ENCODE results near the gene ZDHHC8. TPM values are rescaled to one million over a fixed set of nuclear protein-coding genes. Genes with fewer than 3 reads are reported as not detected.

The ZDHHC8 gene
- total and polyA plus RNA-seq, 12 donors, result 23.2 to 51.7 (median 37.5) TPM

DNA sequence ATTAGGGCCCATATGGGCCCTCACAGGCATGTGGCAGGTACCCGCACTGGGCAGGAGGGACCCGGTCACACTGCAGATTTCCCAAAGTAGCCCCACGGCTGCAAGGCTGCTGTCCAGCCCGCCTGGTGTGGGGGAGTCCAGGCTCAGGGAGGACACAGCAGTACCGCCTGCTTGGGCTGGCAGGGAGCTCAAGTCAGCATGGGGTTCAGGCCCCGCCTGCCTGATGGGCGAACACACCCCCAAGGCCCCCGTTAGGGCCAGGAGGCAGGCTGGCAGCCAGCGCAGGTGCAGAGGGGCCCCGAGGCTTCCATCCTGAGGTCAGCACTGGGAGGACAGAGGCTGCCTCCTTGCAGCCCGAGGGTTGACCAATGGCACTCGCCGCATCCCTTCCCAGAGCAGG lies 5.5 kb downstream of the ZDHHC8 start:
- Histone ChIP-seq H3K4me3 (no peak overlapping the region), H3K36me3 (peaks cover 0 to 21% (median 6%) of the 10 kb centered on the region in 9 donors), H3K4me1 (peaks cover 57 to 70% (median 66%) of the 10 kb centered on the region in 9 donors), H3K9me3 (no peaks in the 10 kb centered on the region), H3K27ac (peak overlapping the region in 9 of 10 donors; percentile 7 to 79 (median 73)), H3K27me3 (no peaks in the 10 kb centered on the region)
- 71% methylated on average over 13 of the region's 13 CpGs for WGBS, 2 donors
- DNase-seq, result no peak
- intact Hi-C loops (cut with DNase I), result loop anchor here in 1 of 10 donors (10.0 kb wide), 1 partner anchor 172 kb away; no protein-coding TSS in a partner anchor
- ATAC-seq, result peak in 2 of 8 donors; percentile 0 to 2
- TF ChIP-seq, protein P1, sequence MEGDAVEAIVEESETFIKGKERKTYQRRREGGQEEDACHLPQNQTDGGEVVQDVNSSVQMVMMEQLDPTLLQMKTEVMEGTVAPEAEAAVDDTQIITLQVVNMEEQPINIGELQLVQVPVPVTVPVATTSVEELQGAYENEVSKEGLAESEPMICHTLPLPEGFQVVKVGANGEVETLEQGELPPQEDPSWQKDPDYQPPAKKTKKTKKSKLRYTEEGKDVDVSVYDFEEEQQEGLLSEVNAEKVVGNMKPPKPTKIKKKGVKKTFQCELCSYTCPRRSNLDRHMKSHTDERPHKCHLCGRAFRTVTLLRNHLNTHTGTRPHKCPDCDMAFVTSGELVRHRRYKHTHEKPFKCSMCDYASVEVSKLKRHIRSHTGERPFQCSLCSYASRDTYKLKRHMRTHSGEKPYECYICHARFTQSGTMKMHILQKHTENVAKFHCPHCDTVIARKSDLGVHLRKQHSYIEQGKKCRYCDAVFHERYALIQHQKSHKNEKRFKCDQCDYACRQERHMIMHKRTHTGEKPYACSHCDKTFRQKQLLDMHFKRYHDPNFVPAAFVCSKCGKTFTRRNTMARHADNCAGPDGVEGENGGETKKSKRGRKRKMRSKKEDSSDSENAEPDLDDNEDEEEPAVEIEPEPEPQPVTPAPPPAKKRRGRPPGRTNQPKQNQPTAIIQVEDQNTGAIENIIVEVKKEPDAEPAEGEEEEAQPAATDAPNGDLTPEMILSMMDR (IDR thresholded peaks at IDR 0.05), result no peak

DNA sequence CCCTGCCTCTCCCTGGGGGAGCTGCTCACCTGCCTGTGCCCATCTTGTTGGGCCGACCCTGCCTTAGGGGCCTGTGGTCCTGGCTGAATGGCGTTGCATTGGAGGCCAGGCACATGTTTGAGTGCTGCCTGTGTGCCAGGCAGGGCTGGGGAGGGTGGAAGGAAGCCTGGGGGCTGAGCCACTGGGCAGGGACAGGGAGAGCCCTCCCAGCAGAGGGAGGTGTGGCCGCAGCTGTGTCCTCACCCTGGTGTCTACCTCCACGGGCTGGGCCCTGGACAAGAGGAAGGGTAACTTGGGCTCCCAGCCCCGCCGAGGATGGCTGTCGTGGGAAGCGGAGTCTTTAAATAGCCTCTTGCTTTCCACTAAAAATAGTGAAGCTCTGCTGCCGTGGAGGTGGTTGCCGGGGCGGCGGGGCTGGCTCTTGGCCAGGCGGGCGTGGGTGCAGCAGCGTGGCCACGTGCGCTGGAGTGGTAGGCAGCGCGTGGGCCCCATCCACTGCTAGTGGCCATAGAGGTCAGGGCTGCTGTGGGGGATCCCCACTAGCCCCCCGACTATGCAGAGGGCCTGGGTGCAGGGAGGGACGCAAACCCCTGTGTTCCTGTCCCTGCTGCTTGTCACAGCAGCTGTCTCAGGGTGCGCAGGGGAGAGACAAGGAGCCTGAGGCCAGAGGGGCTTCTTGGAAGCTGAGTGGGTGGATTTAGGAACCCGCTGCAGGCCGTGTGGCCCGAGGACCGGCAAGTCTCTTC lies 6.2 kb downstream of the ZDHHC8 start:
- H3K4me3 ChIP-seq, result peak overlapping the region in 3 of 10 donors; percentile 5 to 15 (median 11)
- H3K27me3 ChIP-seq, result no peaks in the 10 kb centered on the region
- intact Hi-C loops (cut with DNase I), result loop anchor here in 1 of 10 donors (10.0 kb wide), 1 partner anchor 173 kb away; no protein-coding TSS in a partner anchor
- TF ChIP-seq, protein P1 (IDR thresholded peaks at IDR 0.05), result no peak
- ATAC-seq, result peak; percentile 35 to 68 (median 62)
- H3K36me3 ChIP-seq, result peaks cover 0 to 28% (median 6%) of the 10 kb centered on the region in 9 donors
- H3K27ac ChIP-seq, result peak overlapping the region; percentile 7 to 79 (median 71)
- WGBS, 2 donors, result 16 to 21% methylated on average over 26 of the region's 26 CpGs
- no peaks in the 10 kb centered on the region for H3K9me3 ChIP-seq
- H3K4me1 ChIP-seq, result peaks cover 52 to 62% (median 60%) of the 10 kb centered on the region in 9 donors
- peak in 1 of 2 donors; percentile 66 for DNase-seq

DNA sequence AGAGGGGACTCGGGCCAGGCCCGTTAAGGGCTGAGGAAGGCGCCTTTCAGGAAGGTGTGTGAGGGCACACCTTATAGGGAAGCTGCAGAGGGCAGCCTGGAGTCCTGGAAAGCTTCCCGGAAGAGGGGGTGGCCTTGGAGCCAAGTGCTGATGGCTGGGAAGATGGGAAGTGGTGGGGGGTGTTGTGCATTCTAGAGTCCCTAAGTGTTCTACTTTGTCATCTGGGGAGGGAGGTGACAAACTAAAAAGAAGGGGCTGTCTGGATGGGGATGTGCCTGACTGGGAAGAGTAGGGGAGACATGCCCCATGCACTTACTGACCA lies 6.8 kb downstream of the ZDHHC8 start:
- TF ChIP-seq, protein P1 (IDR thresholded peaks at IDR 0.05), result no peak
- Histone ChIP-seq H3K27me3 (no peaks in the 10 kb centered on the region), H3K9me3 (no peaks in the 10 kb centered on the region), H3K4me1 (peaks cover 47 to 57% (median 54%) of the 10 kb centered on the region in 9 donors), H3K4me3 (no peak overlapping the region), H3K36me3 (peaks cover 0 to 32% (median 6%) of the 10 kb centered on the region in 9 donors), H3K27ac (peak overlapping the region in 9 of 10 donors; percentile 29 to 79 (median 73))
- ATAC-seq (peak; percentile 6 to 49 (median 18)), DNase-seq (no peak)
- intact Hi-C loops (cut with DNase I), result loop anchor here in 1 of 10 donors (10.0 kb wide), 1 partner anchor 174 kb away; no protein-coding TSS in a partner anchor
- WGBS, 2 donors, result 23 to 36% methylated on average over 4 of the region's 4 CpGs

DNA sequence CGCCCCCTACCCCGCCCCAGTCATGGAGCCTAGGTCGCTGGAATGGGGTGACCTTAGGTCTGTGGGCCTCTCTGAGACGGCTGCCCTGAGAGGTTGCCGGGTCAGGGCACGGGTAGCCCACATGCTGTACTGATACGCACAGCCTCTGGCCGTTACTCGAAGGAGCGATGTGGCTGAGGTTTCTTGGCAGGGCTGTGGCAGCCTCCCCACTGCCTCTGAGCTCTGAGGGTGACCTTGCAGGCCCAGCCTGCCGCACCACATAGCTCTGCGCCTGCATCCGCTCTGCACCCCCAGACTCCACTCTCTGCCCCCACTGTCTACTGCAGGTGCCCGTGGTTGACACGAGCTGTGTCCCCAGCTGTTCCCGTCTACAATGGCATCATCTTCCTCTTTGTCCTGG lies 7.3 kb downstream of the ZDHHC8 start:
- Histone ChIP-seq H3K4me1 (peaks cover 43 to 52% (median 50%) of the 10 kb centered on the region in 9 donors), H3K27ac (peak overlapping the region in 8 of 10 donors; percentile 12 to 79 (median 71)), H3K36me3 (peaks cover 0 to 37% (median 6%) of the 10 kb centered on the region in 9 donors), H3K27me3 (no peaks in the 10 kb centered on the region), H3K4me3 (no peak overlapping the region), H3K9me3 (no peaks in the 10 kb centered on the region)
- ATAC-seq (peak in 6 of 8 donors; percentile 1 to 17 (median 8)), DNase-seq (no peak)
- intact Hi-C loops (cut with DNase I), result loop anchor here in 1 of 10 donors (10.0 kb wide), 1 partner anchor 174 kb away; no protein-coding TSS in a partner anchor
- WGBS, 2 donors, result 72 to 81% methylated on average over 16 of the region's 16 CpGs
- TF ChIP-seq, protein P1 (IDR thresholded peaks at IDR 0.05), result no peak
